Measurements from ENCODE around the gene KDM1A. TPM values are rescaled to one million over a fixed set of nuclear protein-coding genes. Genes with fewer than 3 reads are reported as not detected.

Gene KDM1A
- total and polyA plus RNA-seq, 8 donors = 17.1 to 78.9 (median 29.2) TPM

DNA sequence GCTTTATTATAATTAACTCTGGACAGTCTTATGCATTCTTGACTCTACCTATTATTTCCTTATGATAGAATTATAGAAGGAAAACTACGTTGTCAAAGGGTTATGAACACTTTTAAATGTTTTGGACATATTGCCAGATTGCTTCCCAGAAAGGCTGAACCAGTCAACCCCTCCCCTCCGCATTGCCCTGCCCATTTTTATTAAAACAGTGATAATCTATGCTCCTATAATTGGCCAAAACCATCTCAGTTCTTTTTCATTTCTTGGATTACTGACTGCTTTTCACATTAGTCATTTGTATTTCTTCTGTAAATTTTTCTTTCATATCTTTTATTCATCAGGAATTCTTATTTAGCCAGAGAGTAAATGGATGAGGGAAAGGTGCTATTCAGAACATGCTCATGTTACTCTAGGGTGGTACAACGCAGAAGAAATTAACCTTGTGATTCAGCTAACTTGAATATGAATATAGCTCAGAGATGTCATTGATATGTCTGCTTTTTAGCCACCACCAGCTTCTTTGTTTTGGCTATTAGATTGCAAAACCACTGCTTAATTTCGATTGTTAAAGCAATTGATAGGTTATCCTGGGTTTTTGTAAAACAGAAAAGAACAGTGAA, 32.1 kb downstream of the KDM1A start:
- intact Hi-C loops (cut with DNase I; ENCODE audit: low total_unique reads) = no loop called here
- Histone ChIP-seq H3K27ac (no peak overlapping the region), H3K4me3 (no peak overlapping the region), H3K27me3 (no peaks in the 10 kb centered on the region), H3K9me3 (no peaks in the 10 kb centered on the region), H3K36me3 (peaks cover 0 to 55% (median 47%) of the 10 kb centered on the region in 4 donors), H3K4me1 (peaks cover 0 to 7% (median 0%) of the 10 kb centered on the region in 4 donors)
- WGBS, 5 donors = 84 to 86% (median 84%) methylated on average over 4 of the region's 4 CpGs
- no peak for DNase-seq
- TF ChIP-seq, protein P1, sequence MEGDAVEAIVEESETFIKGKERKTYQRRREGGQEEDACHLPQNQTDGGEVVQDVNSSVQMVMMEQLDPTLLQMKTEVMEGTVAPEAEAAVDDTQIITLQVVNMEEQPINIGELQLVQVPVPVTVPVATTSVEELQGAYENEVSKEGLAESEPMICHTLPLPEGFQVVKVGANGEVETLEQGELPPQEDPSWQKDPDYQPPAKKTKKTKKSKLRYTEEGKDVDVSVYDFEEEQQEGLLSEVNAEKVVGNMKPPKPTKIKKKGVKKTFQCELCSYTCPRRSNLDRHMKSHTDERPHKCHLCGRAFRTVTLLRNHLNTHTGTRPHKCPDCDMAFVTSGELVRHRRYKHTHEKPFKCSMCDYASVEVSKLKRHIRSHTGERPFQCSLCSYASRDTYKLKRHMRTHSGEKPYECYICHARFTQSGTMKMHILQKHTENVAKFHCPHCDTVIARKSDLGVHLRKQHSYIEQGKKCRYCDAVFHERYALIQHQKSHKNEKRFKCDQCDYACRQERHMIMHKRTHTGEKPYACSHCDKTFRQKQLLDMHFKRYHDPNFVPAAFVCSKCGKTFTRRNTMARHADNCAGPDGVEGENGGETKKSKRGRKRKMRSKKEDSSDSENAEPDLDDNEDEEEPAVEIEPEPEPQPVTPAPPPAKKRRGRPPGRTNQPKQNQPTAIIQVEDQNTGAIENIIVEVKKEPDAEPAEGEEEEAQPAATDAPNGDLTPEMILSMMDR (IDR thresholded peaks at IDR 0.05) = no peak
- no peak for TF ChIP-seq POLR2AphosphoS5 (IDR thresholded peaks at IDR 0.05)

DNA sequence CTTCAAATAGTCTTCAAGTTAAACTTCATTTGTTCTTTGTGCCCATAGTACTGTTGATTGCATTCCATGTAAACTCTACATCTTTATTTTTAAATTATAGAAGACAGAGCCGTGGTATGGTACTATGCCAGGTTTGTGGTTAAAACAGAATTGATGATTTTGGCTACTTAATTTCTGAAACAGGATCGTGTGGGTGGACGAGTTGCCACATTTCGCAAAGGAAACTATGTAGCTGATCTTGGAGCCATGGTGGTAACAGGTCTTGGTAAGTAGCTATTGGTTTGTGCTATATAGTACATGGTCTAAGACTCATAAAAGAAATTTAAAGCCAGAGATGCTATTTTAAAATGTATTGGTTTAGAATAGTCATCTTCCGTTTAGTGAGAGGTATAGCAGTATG, 38.0 kb downstream of the KDM1A start:
- TF ChIP-seq POLR2A (IDR thresholded peaks at IDR 0.05) (no peak), POLR2AphosphoS5 (IDR thresholded peaks at IDR 0.05) (no peak), EP300 (IDR thresholded peaks at IDR 0.05) (no peak)
- TF ChIP-seq, protein P1 (IDR thresholded peaks at IDR 0.05) = no peak

DNA sequence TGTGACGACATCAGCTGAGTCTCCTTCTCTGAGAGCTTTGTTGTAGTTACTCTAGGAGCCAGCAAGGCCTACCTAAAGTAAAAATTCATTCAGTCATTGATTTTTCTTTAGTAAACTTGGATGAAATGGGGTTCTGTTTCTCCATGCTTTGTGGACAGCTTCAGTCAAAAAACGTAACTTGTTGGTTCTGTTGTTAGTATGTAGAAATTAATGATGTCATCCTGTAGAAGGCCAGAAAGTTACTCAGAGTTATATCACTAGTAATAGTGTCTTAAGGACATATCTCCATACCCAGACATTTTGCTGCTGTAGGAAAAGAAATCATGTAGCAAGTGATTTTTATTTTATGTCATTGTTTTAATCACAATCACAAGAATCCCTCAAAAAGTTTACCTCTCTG, 43.0 kb downstream of the KDM1A start:
- peaks cover 30 to 97% (median 94%) of the 10 kb centered on the region in 4 donors for H3K36me3 ChIP-seq
- WGBS, 5 donors = 83 to 89% (median 85%) methylated on average over 2 of the region's 2 CpGs
- no peak for DNase-seq
- H3K27me3 ChIP-seq = no peaks in the 10 kb centered on the region
- H3K4me3 ChIP-seq = no peak overlapping the region
- no peaks in the 10 kb centered on the region for H3K4me1 ChIP-seq
- H3K9me3 ChIP-seq = no peaks in the 10 kb centered on the region
- intact Hi-C loops (cut with DNase I; ENCODE audit: low total_unique reads) = no loop called here
- H3K27ac ChIP-seq = no peak overlapping the region
- no peak for TF ChIP-seq POLR2AphosphoS5 (IDR thresholded peaks at IDR 0.05)
- no peak for TF ChIP-seq POLR2A (IDR thresholded peaks at IDR 0.05)
- TF ChIP-seq, protein P1 (IDR thresholded peaks at IDR 0.05) = no peak
- no peak for TF ChIP-seq EP300 (IDR thresholded peaks at IDR 0.05)

More for the DNA sequence above, 38.0 kb downstream of the KDM1A start:
- Histone ChIP-seq H3K4me1 (no peaks in the 10 kb centered on the region), H3K9me3 (no peaks in the 10 kb centered on the region), H3K36me3 (peaks cover 25 to 95% (median 91%) of the 10 kb centered on the region in 4 donors), H3K27ac (no peak overlapping the region), H3K27me3 (no peaks in the 10 kb centered on the region), H3K4me3 (no peak overlapping the region)
- intact Hi-C loops (cut with DNase I; ENCODE audit: low total_unique reads) = no loop called here
- WGBS, 5 donors = 91 to 97% (median 93%) methylated on average over 5 of the region's 5 CpGs
- no peak for DNase-seq

DNA sequence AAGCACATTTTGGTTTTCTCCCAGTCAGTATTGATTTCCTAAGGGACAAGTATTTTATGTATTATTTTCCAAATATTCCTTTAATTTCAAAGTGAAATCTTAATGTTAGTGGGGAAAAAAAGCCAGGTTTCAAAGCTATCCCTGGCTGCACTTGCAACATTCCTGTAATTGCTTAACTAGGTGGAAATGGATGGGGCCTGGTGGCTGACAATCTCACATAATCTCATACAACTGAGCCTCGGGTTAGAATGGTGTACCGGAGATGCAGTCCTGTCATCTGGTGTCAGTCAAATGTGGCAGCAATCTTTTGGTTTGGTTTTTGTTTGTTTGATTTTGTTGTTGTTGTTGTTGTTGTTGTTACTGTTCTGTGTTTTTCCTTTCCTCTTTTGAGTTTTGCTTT, 46.1 kb downstream of the KDM1A start:
- 86 to 92% (median 91%) methylated on average over 2 of the region's 2 CpGs for WGBS, 5 donors
- Histone ChIP-seq H3K36me3 (peaks cover 24 to 97% (median 93%) of the 10 kb centered on the region in 4 donors), H3K27me3 (no peaks in the 10 kb centered on the region), H3K4me1 (no peaks in the 10 kb centered on the region), H3K9me3 (no peaks in the 10 kb centered on the region), H3K27ac (no peak overlapping the region), H3K4me3 (no peak overlapping the region)
- no peak for DNase-seq
- TF ChIP-seq, protein P1 (IDR thresholded peaks at IDR 0.05) = no peak
- no peak for TF ChIP-seq POLR2A (IDR thresholded peaks at IDR 0.05)
- TF ChIP-seq EP300 (IDR thresholded peaks at IDR 0.05) = no peak
- TF ChIP-seq POLR2AphosphoS5 (IDR thresholded peaks at IDR 0.05) = no peak
- intact Hi-C loops (cut with DNase I; ENCODE audit: low total_unique reads) = no loop called here
